ENCODE data around the gene DIAPH2. TPM values are rescaled to one million over a fixed set of nuclear protein-coding genes. Genes with fewer than 3 reads are reported as not detected.

Gene DIAPH2
- total RNA-seq, 2 donors from 2014 or later: 29.7 to 31.7 TPM

DNA sequence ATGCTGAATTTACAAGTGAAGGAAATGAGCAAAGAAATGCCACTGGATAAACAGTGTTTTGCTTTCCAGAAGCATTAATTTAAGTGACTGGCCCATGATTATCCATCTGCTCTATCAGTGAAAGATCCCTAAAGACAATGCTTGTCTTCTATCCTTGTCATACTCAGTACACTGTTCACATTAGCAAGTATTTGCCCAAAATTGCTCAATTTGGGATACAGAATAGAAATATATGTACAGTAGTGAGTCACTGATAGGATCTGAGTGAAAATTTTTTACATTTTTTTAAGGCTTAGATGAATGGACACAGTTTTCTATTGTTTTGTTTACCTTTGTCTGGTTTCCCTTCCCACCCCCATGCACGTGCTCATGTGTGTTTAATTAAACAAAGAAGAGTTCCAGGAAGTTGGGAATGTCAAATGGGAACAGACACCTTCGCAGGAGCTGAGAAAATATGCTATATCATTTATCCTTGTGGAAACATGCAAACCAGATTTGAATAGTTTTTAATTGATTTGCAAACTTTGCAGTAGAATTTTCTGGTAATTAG lies 855.4 kb downstream of the DIAPH2 start:
- no peaks in the 10 kb centered on the region for H3K4me1 Mint-ChIP-seq (ENCODE audit: low read depth in 2 of 2)
- no peaks in the 10 kb centered on the region for H3K36me3 Mint-ChIP-seq
- H3K27me3 Mint-ChIP-seq: peaks cover 0 to 3% of the 10 kb centered on the region in 2 donors
- no peak overlapping the region for H3K4me3 Mint-ChIP-seq
- H3K27ac Mint-ChIP-seq: no peak overlapping the region
- no peaks in the 10 kb centered on the region for H3K9me3 Mint-ChIP-seq
- no peak for DNase-seq (ENCODE audit: low spot score)
- no peak for ATAC-seq

DNA sequence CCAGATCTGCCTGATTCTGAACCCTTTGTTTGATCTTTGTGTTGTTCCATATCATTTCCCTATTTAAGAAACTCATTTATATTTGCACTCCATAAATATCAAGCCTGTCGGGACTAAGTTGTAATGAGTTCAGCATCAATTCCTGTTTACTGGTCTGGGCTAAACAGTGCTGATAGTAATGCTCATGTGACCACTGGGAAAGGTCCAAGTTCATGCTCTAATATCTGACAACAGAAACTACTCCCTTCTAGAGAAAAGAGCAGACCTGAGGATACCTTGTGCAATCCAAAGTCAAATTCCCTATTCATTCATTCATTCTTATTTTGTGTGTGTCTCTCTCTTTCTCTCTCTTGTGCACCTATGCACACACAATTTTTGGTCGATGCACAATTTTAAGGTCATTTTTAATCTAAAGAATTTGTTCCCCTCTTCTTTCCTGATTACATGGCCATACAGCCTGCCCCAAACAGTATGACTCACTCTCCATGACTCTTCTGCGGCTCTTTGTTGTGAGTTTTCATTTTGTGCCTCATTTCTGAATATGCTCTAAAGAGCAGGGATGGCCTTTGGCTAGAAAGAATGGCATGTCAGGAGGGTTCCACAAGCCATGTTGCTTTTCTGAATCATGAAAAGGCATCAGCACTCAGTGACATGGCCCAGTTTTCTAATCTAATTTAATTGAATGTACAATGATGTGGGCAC lies 863.4 kb downstream of the DIAPH2 start:
- Mint-ChIP-seq H3K4me1 (ENCODE audit: low read depth in 2 of 2) (no peaks in the 10 kb centered on the region), H3K4me3 (no peak overlapping the region), H3K9me3 (no peaks in the 10 kb centered on the region), H3K27ac (no peak overlapping the region), H3K27me3 (peaks cover 0 to 2% of the 10 kb centered on the region in 2 donors), H3K36me3 (no peaks in the 10 kb centered on the region)
- no peak for DNase-seq (ENCODE audit: low spot score)
- ATAC-seq: no peak

GRCh38 chrX:97551821-97552220 lies 867.2 kb downstream of the DIAPH2 start:
- H3K27ac Mint-ChIP-seq: no peak overlapping the region
- no peak for DNase-seq (ENCODE audit: low spot score)
- peaks cover 0 to 9% of the 10 kb centered on the region in 2 donors for H3K27me3 Mint-ChIP-seq
- H3K4me1 Mint-ChIP-seq (ENCODE audit: low read depth in 2 of 2): no peaks in the 10 kb centered on the region
- H3K9me3 Mint-ChIP-seq: no peaks in the 10 kb centered on the region
- no peak overlapping the region for H3K4me3 Mint-ChIP-seq
- H3K36me3 Mint-ChIP-seq: no peaks in the 10 kb centered on the region
- ATAC-seq: no peak

DNA sequence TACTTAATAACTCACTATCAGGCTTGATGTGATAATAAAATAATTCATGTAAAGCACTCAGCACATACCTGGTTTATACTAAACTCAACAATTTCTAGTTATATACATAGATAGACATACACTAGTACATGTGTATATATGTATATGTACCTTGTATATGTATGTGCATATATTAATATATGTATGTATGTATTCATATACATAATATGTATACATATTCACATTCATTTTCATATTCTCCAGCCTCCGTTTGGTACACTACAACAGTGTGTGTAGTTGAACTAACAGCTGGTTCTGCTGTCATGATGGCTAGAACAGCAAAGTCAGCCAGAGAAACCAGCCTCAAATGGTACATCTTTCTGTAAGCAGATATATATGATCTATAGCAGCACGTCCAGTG lies 869.2 kb downstream of the DIAPH2 start:
- DNase-seq (ENCODE audit: low spot score): no peak
- H3K4me1 Mint-ChIP-seq (ENCODE audit: low read depth in 2 of 2): no peaks in the 10 kb centered on the region
- H3K4me3 Mint-ChIP-seq: no peak overlapping the region
- no peaks in the 10 kb centered on the region for H3K36me3 Mint-ChIP-seq
- no peak overlapping the region for H3K27ac Mint-ChIP-seq
- H3K9me3 Mint-ChIP-seq: no peaks in the 10 kb centered on the region
- ATAC-seq: no peak
- H3K27me3 Mint-ChIP-seq: peaks cover 0 to 14% of the 10 kb centered on the region in 2 donors

DNA sequence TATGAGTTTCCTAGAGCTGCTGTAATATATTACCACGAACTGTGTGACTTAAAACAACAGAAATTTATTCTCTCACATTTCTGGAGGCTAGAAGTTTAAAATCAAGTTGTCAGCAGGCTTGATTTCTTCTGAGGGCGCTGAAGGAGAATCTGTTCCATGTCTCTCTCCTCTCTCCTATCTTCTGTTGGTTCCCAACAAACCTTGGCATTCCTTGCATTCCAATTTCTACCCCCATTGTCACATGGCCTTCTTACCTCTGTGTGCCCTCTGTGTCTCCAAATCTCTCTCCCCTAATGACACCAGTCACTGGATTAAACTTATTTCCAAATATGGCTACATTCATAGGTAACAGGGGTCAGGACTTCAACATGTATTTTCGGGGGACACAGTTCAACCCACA lies 871.7 kb downstream of the DIAPH2 start:
- Mint-ChIP-seq H3K27ac (no peak overlapping the region), H3K4me1 (ENCODE audit: low read depth in 2 of 2) (no peaks in the 10 kb centered on the region), H3K4me3 (no peak overlapping the region), H3K9me3 (no peaks in the 10 kb centered on the region), H3K27me3 (peaks cover 0 to 12% of the 10 kb centered on the region in 2 donors), H3K36me3 (no peaks in the 10 kb centered on the region)
- ATAC-seq: no peak
- DNase-seq (ENCODE audit: low spot score): no peak

GRCh38 chrX:97563531-97564133 lies 879.0 kb downstream of the DIAPH2 start:
- H3K4me3 Mint-ChIP-seq: peak overlapping the region; percentile 80
- H3K36me3 Mint-ChIP-seq: no peaks in the 10 kb centered on the region
- H3K27ac Mint-ChIP-seq: peak overlapping the region; percentile 73 to 75
- DNase-seq (ENCODE audit: low spot score) (peak; percentile 76), ATAC-seq (peak; percentile 95)
- H3K4me1 Mint-ChIP-seq (ENCODE audit: low read depth in 2 of 2): peaks cover 6 to 23% of the 10 kb centered on the region in 2 donors
- peaks cover 0 to 2% of the 10 kb centered on the region in 2 donors for H3K27me3 Mint-ChIP-seq
- no peaks in the 10 kb centered on the region for H3K9me3 Mint-ChIP-seq

- Mint-ChIP-seq H3K36me3 (no peaks in the 10 kb centered on the region), H3K4me1 (ENCODE audit: low read depth in 2 of 2) (peaks cover 6 to 23% of the 10 kb centered on the region in 2 donors), H3K27me3 (peaks cover 0 to 2% of the 10 kb centered on the region in 2 donors), H3K4me3 (no peak overlapping the region), H3K27ac (no peak overlapping the region), H3K9me3 (no peaks in the 10 kb centered on the region)
- no peak for DNase-seq (ENCODE audit: low spot score)
- no peak for ATAC-seq
Measured at GRCh38 chrX:97564496-97564895, 879.9 kb downstream of the DIAPH2 start.

GRCh38 chrX:97587171-97587570 lies 902.5 kb downstream of the DIAPH2 start:
- no peak for ATAC-seq
- Mint-ChIP-seq H3K27me3 (peaks cover 0 to 14% of the 10 kb centered on the region in 2 donors), H3K4me3 (no peak overlapping the region), H3K27ac (no peak overlapping the region), H3K9me3 (no peaks in the 10 kb centered on the region), H3K36me3 (no peaks in the 10 kb centered on the region), H3K4me1 (ENCODE audit: low read depth in 2 of 2) (no peaks in the 10 kb centered on the region)
- no peak for DNase-seq (ENCODE audit: low spot score)

DNA sequence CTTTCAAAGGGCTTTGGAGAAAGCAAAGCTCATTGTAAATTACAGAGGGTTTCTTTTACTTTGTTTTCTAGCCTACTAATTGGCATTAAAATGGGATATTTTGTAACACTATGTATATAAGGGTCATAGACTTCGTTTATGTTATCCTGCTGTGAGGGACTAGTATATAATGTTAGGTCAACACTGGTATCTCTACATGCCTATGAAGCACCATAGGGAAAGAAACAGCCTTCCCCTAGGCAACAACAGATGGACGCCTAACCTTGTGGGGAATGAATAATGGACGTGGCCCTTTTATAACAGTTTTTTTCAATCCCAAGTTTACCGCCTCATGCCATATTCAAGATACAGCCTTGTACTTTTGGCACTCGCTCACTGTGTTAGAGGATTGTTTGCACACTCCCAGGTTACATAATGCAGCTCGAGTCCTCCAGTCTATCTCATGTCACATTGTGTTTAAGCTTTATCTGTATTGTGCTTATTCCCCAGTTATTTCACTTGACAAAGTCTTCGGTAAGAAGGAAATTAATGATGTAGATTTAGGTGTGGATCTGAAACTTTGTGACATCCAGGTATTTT lies 910.1 kb downstream of the DIAPH2 start:
- ATAC-seq (no peak), DNase-seq (ENCODE audit: low spot score) (no peak)
- Mint-ChIP-seq H3K27ac (no peak overlapping the region), H3K27me3 (peaks cover 0 to 7% of the 10 kb centered on the region in 2 donors), H3K4me1 (ENCODE audit: low read depth in 2 of 2) (peaks cover 8 to 16% of the 10 kb centered on the region in 2 donors), H3K4me3 (no peak overlapping the region), H3K36me3 (peaks cover 4% of the 10 kb centered on the region), H3K9me3 (no peaks in the 10 kb centered on the region)

DNA sequence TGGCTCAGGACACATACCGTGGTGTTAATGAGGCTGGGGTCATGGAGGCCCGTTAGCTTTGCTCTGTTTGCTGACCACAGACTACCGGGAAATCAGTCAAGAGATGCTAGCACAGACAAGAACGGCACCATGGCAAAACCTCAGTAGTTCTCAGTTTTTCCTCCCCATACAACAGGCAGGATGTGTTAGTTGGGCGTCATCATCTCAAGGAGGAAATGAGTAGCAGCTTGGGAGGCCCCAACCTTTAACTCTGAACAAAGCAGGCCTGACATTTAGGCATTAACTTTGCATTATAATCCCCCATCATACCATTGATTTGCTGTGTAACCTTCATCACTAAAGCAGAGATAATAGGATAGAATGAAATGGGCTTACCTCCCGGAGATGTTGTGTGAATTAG lies 913.3 kb downstream of the DIAPH2 start:
- Mint-ChIP-seq H3K4me3 (peak overlapping the region; percentile 77), H3K9me3 (no peaks in the 10 kb centered on the region), H3K27ac (peak overlapping the region; percentile 97 to 98), H3K36me3 (peaks cover 4% of the 10 kb centered on the region), H3K27me3 (no peaks in the 10 kb centered on the region), H3K4me1 (ENCODE audit: low read depth in 2 of 2) (peaks cover 8 to 16% of the 10 kb centered on the region in 2 donors)
- peak; percentile 95 to 98 for ATAC-seq
- DNase-seq (ENCODE audit: low spot score): peak; percentile 73

GRCh38 chrX:97602465-97603258 lies 918.0 kb downstream of the DIAPH2 start:
- Mint-ChIP-seq H3K9me3 (no peaks in the 10 kb centered on the region), H3K27me3 (no peaks in the 10 kb centered on the region), H3K4me3 (no peak overlapping the region), H3K27ac (peak overlapping the region in 1 of 2 donors; percentile 22), H3K4me1 (ENCODE audit: low read depth in 2 of 2) (peaks cover 7 to 14% of the 10 kb centered on the region in 2 donors), H3K36me3 (peaks cover 4% of the 10 kb centered on the region)
- ATAC-seq (no peak), DNase-seq (ENCODE audit: low spot score) (no peak)

- ATAC-seq (no peak), DNase-seq (ENCODE audit: low spot score) (no peak)
- peaks cover 6% of the 10 kb centered on the region for H3K36me3 Mint-ChIP-seq
- no peak overlapping the region for H3K4me3 Mint-ChIP-seq
- peaks cover 0 to 3% of the 10 kb centered on the region in 2 donors for H3K27me3 Mint-ChIP-seq
- H3K9me3 Mint-ChIP-seq: no peaks in the 10 kb centered on the region
- no peaks in the 10 kb centered on the region for H3K4me1 Mint-ChIP-seq (ENCODE audit: low read depth in 2 of 2)
- no peak overlapping the region for H3K27ac Mint-ChIP-seq
Measured at GRCh38 chrX:97605271-97605670, 920.6 kb downstream of the DIAPH2 start.

- no peak overlapping the region for H3K4me3 Mint-ChIP-seq
- ATAC-seq (no peak), DNase-seq (ENCODE audit: low spot score) (no peak)
- H3K4me1 Mint-ChIP-seq (ENCODE audit: low read depth in 2 of 2): no peaks in the 10 kb centered on the region
- peaks cover 0 to 3% of the 10 kb centered on the region in 2 donors for H3K27me3 Mint-ChIP-seq
- no peak overlapping the region for H3K27ac Mint-ChIP-seq
- H3K9me3 Mint-ChIP-seq: no peaks in the 10 kb centered on the region
- H3K36me3 Mint-ChIP-seq: peaks cover 6% of the 10 kb centered on the region
Measured at GRCh38 chrX:97609357-97609756, 924.7 kb downstream of the DIAPH2 start.

All from natural killer cell treated with Interleukin-12 subunit alpha and Interleukin-12 subunit beta and Interleukin-15 and Interleukin-18, amount 100 ng/mL, for 72 hours (primary cell).